Stimulated activated CD8-positive, alpha-beta memory T cell treated with anti-CD3 and anti-CD28 coated beads, Interleukin-12 subunit alpha, Interleukin-12 subunit beta, amount 100 ng/mL, for 4 hours (primary cell): ENCODE results near the gene DCXR.

Source experiments
- DNase-seq: peaks from one replicate; pipeline ENCODE4 v3.0.0-alpha.2; 2020; ENCODE audit warnings: low read depth

The DCXR gene

DNA sequence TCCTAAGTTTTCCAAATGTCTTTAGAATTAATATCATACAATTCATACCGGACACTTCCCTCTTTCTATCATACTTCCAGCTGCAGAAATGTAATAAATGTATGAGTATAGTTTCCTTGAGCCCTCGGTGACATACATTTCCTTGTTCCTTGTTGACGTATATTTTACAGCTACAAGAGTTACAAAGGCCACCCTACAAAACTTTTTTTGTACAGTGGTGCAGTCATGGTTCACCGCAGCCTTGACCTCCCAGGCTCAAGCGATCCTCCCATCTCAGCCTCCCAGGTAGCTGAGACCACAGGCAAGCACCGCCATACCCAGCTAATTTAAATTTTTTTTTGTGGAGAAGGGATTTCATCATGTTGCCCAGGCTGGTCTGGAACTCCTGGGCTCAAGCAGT, 35.3 kb upstream of the DCXR start:
- no peak for DNase-seq

DNA sequence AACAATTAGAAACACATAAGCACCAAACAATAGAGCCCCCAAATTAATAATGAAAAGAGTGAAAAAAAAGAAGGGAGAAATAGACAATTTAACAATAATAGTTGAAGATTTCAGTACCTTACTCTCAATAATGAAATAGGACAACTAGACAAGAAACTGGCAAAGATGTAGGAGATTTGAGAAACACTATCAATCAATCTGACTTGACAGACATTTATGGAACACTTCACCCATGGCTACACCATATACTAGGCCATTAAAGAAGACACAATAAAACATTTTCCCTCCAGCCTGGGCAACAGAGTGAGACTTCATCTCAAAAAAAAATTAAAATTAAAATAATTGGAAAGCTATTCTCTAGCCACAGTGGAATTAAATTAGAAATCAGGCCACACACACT, 33.1 kb upstream of the DCXR start:
- no peak for DNase-seq

DNA sequence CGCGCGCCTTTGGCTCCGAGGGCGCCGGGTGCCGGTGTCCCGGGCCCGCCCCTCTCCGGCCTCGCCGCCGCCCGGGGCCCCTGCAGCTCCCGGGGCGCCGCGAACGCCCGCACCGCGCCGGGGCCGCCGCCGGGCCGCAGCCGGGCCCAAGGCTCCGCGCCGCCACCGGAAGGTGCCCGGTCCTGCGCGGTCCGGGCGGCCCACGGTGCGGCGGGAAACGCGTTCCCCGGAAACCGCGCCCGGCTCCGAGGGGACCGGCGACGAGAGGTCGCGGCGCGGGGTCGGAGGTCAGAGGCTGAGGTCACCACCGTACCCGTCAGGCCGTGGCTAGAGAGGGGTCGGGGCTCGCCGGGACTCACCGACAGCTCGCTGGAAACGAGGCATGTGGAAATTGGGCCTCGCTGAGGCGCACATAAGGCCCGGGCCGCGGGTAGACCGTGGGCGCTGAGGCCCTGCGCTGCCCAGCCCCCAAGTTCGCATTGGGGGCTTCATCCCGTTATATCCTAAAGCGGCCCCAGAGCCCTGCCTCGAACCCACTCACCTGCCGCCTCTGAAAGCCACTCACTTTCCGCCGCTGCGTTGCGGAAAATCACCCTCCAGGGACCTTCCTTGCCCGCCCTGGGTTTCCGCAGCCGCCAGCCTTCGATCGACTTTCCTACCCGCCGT, 28.3 kb upstream of the DCXR start, which contains the start of gene DUS1L:
TSS of gene DUS1L (minus strand) at position 167 of the 666 bp plus-strand sequence. CDS start 745 bp downstream, outside the sequence.
- DNase-seq, result peak; percentile 48

DNA sequence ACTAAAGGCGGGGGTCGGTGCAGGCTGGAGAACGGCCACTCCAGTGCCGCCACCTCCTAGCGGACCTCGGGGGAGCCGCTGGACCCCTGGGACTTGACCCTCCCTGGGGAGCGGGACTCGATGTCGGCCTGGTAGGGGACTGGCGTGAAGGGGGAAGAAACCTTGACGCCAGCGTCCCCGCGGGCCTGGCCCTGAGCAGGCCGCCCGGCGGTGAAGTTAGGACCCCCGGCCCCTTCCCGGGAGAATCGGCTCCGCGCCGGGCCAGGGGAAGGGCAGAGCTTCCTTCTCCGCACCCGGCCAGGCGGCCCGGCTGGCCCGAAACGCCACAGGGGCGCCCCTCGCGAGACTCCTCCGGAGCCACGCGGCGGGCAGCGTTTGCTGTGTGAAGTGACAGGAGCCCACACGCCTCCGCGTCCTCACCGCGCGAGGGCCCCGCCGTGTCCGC, 27.7 kb upstream of the DCXR start:
- peak; percentile 31 for DNase-seq

DNA sequence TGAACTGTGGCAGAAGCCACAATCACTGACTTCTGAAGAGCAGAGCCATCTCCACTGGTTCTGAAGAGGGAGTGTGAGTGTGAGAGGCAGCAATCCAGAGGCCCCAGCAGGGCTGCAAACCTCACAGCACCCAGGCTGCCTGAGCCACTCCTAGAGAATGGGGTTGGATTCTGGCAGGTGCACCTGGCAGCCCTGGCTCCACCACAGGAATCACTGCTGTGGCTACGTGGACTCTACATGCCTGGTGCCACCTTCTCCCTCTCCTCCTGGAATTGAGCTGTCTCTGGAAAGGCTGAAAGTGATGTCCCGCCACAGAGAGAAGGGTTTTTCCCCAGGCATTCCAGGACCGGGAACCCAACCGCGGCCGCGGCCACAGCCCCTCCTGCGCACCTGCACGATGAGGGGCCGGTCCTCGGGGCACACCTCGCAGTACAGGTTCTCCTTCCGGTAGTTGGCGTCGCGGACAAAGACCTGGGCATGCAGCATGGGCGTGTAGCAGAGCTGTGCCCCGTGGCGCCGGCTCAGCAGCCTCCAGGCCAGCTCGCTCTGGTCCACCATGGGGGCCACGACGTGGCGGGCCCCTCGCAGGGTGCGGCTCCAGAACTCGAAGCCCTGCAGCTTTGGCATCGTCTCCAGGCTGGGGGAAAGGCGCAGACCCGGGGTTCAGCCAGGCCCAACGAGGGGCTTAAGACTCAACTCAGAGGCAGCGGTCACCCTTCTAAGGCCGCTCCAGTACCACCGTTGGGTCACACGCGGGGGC, 27.1 kb upstream of the DCXR start:
- DNase-seq, result no peak

DNA sequence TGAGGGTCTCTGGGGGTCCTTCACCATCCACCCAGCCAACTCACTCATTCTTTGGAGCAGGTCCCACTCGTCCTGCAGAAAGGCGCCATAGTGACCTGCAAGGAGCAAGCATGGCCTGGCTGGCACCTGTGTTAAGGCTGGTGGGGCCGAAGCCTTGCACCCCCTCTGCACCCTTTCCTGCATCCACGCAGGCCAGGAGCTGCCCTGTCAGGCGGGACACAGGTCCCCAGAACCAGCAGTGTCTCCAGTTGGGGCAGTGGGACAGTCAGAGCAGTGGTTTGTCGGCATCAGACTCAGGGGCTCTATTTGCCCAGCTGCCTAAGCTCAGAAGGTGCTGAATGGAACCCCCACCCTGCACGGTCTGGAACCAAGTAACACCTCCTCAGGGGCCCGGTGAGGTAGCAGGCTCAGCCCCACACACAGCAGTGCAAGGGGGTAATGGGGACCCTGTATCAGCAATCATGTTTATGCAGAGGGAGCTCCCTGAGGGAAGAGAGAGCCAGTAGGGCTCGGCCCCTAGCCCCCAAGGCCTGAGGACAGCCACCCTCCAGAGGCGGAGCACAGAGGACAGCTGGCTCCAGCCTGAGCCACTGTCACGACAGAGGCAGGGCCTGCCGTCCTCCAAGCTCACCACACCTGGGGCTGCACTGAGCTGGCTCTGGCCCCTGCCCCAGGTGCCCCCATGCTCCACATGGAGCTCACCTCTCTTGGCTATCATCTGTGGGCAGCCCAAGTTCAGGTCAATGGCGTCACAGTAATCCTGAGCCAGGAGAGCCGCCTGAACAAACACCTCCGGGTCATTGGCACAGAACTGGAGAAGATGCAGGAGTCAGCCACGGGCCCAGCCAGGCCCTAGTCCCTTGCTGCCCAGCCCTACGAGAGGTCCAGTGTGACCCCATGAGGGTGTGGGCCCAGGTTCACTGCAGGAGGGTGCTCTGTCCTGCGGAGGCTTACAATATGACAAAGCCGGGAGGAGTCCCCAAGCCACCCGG, 26.2 kb upstream of the DCXR start:
- no peak for DNase-seq

DNA sequence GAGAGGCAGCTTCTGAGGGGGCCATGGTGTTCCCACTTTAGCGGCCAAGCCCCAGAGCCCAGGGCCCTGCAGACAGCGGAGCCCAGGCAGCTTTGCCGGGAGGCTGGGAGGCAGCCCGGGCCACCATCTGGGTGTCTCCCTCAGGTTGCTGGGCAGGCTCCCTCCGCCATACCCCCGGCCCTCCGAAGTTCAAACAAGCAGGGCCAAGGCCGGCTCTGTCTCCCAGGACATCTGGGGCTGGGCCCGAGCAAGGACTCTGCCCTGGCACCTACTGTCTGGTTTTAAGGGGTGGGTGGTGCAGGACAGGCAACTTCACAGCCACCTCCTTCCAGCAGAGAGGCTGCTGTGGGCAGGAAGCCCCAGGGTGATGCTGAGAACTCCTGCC, 25.5 kb upstream of the DCXR start:
- no peak for DNase-seq

DNA sequence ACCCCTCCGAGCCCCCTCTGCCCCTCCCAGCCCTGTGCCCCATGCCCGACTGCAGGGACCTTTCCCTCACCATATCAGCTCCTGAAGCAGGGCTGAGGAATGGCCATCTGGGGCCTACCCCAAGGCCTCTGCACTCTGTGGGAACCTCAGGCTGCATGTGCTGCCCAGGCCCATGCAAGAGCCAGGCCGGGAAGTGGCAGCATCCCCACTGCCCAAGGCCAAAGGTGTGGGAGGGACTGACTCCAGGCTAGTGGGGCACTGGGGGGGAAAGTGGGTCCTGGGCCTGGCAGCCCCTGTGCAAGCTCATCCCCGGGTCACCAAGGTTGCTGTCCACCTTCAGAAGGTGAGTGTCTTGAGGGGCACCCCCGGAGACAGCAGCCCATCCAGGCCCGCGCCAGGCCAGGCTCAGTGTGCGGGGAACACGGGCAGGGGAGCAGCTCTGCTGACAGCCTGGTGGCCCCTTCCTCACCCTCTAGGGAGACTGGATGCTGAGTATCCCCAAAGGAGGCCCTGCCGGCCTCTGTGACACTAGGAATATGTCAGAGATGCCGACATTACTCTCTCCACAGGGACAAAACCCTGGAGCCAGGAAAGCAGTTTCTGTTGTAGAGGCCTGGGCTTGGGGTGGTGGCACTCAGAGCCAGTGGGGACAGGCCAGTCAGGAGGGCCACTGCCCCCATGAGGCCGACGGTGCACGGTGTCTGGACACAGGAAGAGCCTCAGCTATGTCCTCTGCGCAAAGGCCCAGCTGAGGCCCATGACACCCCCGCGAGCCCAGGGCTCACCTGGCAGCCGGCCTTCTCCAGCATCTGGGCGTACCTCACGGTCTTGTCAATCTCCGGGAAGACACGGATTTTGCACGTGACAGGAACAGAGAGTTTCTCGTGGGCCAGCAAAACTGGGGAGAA, 24.8 kb upstream of the DCXR start:
- DNase-seq, result no peak

DNA sequence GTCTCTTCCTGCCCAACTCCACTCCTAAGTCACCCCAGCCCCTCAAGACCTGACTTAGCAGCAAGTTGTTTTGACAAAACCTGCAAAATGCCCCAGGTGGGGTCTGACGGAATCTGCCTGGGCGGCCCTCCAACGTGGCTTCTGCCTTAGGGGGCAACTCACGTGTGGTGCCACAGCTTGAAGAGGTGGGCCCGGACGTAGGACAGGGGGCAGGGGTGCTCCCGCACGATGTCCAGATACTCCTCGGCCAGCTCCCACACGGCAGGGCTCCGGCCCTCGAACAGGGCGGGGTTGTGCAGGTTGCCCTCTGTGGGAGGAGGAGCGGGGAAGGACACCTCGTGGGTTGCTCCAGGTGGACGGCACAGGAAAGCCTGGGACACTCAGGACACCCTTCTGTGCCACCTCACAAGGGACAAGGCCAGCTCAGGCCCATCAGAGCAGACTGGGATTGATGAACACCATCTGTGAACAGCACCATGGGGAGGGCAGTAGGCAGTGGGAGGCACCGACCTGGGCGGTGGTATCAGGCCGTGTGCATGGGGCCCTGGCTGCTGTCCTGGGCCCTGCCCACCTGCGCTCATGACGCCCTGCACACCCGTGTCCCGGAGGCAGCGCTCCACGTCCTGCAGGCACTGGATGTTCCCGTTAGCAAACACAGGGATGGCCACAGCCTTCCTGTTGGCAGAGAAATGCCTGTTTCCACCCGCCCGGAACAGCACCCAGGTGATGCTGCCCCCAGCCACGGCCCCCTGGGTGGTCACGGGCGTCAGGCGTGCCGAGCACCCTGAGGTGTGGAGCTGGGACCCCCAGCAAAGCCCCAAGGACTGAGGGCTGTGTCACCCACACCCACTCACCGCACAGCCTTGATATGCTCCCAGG, 23.8 kb upstream of the DCXR start:
- no peak for DNase-seq

DNA sequence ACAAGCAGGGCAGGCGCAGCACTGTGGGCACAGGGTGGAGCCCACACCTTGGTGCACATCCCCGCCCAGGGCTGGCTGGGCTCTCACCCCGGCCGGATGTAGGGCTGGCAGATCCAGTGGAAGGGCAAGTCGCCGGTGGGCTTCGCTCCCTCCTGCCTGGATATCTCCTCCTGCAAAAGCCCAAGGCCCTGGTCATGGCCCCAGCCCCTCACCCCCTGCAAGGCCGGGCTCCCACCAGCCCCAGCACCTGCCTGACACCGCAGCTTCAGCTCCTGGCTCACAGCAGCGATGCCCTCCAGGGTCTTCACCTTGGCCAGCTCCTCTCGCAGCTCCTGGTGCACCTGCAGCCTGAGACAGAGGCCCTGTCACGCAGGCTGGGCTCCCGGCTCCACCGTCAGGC, 23.1 kb upstream of the DCXR start:
- DNase-seq, result no peak

DNA sequence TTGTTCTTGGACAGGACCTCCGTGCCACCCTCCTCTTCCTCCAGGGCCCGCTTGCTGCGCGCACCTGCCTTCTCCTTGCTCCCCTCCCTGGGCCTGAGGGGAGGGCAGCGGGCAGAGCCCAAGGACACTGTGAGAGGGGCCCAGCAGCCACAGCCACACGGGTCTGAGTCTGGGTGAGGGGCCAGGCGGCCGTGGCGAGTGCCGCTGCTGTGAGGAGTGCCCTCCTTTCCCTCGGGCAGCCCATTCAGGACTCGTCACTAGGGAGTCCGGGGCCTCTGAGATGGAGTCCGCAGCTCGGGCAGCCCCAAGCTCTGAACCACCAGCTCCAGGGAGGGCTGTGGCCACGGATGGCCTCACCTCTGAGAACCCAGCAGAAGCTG, 22.5 kb upstream of the DCXR start:
- no peak for DNase-seq

DNA sequence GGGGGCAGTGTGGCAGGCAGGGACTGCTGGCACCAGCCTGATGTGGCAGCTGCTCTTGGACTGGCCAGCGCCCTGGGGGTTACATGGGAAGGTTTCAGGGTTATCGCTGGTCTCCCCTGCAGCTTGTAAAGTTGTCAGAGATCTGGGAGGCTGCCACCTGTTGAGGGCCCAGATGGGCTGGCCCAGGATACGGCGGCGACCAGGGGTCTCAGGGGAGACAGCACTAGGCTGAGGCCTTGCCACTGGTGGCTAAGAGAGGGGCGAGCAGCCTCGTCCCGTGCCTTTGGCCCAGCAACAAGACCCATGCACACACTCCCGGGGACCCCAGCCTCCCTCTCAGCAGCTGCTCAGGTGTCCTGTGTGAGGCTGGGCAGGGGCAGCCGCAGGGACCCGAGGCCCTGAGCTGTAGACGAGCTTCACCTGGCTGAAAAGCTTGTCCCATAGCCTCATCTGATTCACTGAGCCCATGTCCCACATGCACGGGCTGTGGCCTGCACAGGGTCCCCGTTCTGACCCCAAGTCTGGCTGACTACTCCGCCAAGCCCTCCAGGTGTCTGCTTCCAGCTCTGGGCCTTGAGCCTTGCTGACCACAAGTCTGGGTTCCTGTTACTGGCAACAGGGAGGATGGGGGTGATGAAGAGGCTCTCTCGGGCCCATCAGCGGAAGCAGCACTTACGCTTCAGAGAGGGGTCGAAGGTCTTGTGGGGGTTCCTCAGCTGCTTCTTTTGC, 21.9 kb upstream of the DCXR start:
- DNase-seq, result no peak

DNA sequence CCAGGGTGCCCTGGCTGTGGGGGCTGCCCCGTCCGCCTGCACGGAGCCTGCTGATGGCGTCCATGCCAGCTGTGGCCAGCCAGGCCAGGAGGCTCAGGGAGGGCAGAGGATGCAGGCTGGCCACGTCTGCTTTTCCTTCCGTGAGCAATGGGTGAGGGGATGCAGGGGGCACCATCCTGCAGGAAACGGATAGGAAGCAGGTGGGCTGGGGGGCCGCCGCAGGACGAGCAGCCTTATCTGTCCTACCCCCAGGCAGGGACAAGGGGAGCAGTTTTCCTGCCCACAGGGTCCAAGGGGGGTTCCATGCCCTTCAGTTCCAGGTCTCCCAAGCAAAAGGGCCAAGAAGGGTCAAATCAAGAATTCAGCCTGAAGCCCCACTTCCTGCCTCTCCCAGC, 21.4 kb upstream of the DCXR start:
- DNase-seq, result no peak

DNA sequence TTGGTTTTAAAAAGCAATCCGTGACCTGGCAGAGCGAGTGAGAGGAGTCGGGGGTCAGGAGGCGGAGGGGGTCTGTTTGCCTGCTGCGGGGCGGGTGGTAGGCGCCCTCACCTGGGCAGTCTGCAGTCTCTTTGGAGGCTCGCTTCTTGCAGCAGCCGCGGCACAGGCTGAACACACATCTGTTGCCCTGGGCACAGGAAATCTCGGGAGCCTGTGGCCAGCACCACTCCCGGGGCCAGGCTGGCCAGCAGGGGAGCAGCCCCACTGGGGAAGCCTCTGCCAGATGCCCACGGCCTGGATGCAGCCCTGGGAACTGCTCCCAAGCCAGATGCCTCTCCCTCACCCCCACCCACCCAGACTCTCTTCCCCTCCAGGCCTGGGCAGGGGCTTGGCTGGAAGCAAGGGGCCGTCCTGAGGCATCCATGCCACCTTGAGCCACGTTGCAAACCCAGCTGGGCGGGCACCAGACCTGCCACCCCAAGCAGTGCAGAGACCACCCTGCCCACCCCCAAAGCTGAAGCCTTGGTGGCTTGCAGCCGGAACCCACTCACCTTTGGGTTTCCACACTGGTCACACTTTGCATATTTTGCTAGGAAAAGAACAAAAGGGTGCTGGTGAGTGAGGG, 20.8 kb upstream of the DCXR start:
- no peak for DNase-seq

DNA sequence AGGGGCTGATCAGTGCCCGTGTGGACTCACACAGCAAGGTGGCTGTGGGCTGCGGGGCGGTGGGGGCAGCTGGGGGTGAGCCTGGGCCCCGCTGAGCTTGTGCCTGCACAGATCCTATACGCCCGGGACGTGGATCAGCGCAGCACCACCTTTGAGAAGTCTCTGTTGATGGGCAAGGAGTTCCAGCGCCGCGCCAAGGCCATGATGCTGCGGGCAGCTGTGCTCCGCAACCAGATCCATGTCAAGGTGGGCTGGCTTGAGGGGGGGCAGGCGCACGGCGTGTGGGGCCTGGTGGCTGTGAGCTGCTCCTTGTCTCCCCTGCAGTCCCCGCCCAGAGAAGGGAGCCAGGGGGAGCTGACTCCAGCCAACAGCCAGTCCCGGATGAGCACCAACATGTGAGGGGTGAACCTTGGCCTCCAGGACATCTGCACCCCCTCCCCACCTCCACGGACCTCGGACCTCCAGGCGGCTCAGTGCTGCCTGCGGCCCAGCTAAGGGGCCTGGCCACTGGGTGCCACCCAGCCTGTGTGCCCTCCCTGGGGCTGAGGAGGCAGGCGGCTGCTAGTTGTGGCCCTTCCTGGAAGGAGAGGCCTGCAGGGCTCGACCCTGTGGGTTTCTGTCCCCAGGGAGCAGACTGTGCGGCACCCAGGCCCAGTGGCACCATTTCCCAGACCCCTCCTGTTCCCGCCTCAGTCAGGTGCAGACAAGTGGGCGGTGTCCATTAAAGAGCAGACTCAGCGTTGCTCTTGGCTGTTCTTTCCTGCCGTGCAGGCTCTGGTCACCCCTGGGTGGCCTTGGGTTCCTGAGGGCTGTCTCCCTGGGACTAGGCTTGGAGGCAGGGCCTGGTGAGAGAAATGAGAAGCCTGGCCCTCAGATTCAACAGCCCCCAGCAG, 19.5 kb upstream of the DCXR start:
- no peak for DNase-seq

DNA sequence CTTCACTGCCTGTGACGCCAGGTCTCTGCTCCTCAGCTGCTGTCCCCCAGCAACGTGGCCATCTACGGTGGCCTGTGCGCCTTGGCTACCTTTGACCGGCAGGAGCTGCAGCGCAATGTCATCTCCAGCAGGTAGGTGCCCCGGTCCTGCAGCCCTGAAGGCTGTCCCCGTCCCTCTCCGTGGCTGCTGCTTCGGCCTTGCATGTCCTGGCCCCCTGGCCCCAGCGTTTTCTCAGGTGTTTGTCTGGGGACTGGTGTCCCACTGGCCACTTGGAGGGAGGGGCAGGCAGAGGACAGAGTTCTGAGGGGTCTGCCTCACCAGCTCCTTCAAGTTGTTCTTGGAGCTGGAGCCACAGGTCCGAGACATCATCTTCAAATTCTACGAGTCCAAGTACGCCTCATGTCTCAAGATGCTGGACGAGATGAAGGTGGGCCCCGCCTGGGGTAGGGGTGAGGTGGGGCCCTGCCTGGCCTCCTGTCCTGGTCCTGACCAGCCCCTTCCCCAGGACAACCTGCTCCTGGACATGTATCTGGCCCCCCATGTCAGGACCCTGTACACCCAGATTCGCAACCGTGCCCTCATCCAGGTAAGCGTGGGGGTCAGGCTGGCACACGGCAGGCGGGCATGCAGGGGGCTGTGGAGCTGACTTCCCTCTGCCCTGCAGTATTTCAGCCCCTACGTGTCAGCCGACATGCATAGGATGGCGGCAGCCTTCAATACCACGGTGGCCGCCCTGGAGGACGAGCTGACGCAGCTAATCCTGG, 18.6 kb upstream of the DCXR start:
- no peak for DNase-seq
